ENCODE measurements around the gene CYP46A1. TPM values are rescaled to one million over a fixed set of nuclear protein-coding genes. Genes with fewer than 3 reads are reported as not detected.
"Not testable (repeated sequence)": the region's sequence is repeated elsewhere in the genome, so short reads cannot be mapped to it uniquely, and the experiment has no call there.

The CYP46A1 gene
- 0.52 and 1.3 TPM in 2 replicates for total RNA-seq (2014; rRNA removed; shearing (Covaris generic); ENCODE audit: low replicate concordance)

DNA sequence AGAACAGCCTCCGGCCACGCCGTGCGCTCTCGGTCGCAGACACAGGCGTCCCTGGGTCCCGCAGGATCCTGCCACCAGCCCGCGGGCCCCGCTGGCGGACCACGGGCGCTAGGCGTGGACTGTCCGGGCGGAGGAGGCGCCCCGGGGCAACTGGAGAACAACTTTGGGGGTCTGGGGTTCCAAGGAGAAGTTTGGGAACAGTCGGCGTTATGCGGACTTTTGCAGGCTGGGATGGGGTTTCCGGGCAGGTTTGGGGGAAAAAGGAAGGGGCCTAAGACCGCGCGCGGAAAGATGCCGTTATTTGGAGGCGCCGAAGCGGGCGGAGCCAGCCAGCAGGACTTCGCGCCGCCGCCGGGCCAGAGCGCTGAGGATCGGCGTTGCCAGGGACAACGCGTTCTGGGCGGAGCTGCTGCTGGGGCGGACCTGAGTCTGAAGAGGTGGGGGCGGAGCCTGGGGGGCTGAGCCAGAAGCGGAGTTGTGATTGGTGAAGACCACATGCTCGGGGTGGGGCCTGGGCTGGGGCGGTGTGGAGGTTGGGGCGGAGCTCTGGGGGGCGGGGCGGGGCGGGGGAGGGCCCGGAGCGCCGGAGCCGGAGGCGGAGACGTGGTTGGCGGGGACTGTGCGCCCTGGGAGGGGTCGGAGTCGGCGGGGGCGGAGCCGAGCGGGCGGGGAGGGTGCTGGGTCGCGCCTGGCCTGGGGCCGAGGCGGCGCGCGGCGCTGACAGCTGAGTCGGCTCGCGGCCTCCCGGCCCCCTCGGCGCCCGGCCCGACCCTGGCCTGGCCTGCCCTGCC lies at the start of gene CYP46A1:
CYP46A1 (plus strand) TSS at position 680 of the 791 bp plus-strand sequence. CDS start 120 bp downstream, outside the sequence.
- Histone ChIP-seq H3K9me2 (replicated peaks; ENCODE audit: insufficient read depth, low read length) (no peaks in the 10 kb centered on the region), H3K9me3 (ENCODE audit: low read length) (no peaks in the 10 kb centered on the region), H3K4me3 (ENCODE audit: low read length) (peak within 1 kb of the TSS; percentile 100), H3K4me1 (ENCODE audit: low read length) (peaks cover 22% of the 10 kb centered on the region), H2AFZ (ENCODE audit: low read length) (peak within 1 kb of the TSS; percentile 99), H3K27ac (ENCODE audit: low read length) (peak within 1 kb of the TSS; percentile 68), H3K36me3 (ENCODE audit: insufficient read depth, low read length) (no peaks in the 10 kb centered on the region), H3K9ac (ENCODE audit: low read length) (peak within 1 kb of the TSS; percentile 99), H3K4me2 (ENCODE audit: low read depth, low read length, poor library complexity, severe bottlenecking) (peak within 1 kb of the TSS; percentile 100), H3K27me3 (ENCODE audit: low read length) (no peaks in the 10 kb centered on the region), H3K79me2 (ENCODE audit: low read length) (no peaks in the 10 kb centered on the region), H4K20me1 (ENCODE audit: insufficient read depth, low read depth, low read length) (peaks cover 4% of the 10 kb centered on the region; the same call in 1 of the 2 replicates)
- peak; percentile 100 for DNase-seq

DNA sequence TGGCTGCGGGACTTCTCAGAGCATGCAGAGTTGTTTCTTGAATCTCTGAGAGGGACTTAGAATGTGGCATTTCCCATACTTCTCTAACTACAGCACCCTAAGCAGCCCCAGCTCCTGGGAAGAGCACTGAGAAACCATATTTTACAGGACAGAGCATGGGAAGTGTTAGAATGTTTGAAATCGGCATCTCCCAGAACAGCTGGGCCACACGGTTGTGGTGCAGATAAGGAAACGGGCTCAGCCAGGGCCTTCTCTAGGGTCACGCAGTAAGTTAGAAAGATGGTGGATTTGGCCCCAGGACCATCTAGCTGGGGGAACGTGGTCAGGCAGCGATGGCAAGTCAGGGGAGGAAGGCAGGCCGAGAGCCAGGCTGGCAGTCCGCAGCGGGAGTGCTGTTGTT lies 49.7 kb upstream of the CYP46A1 start:
- Histone ChIP-seq H3K27me3 (ENCODE audit: low read length) (no peaks in the 10 kb centered on the region), H3K9ac (ENCODE audit: low read length) (no peak overlapping the region), H3K4me3 (ENCODE audit: low read length) (no peak overlapping the region), H3K9me3 (ENCODE audit: low read length) (no peaks in the 10 kb centered on the region), H4K20me1 (ENCODE audit: insufficient read depth, low read depth, low read length) (no peaks in the 10 kb centered on the region), H3K36me3 (ENCODE audit: insufficient read depth, low read length) (no peaks in the 10 kb centered on the region), H3K4me1 (ENCODE audit: low read length) (peaks cover 44% of the 10 kb centered on the region), H3K79me2 (ENCODE audit: low read length) (no peaks in the 10 kb centered on the region), H3K9me2 (replicated peaks; ENCODE audit: insufficient read depth, low read length) (no peaks in the 10 kb centered on the region), H3K27ac (ENCODE audit: low read length) (peak overlapping the region; percentile 57), H3K4me2 (ENCODE audit: low read depth, low read length, poor library complexity, severe bottlenecking) (no peak overlapping the region), H2AFZ (ENCODE audit: low read length) (no peak overlapping the region)
- no peak for DNase-seq

DNA sequence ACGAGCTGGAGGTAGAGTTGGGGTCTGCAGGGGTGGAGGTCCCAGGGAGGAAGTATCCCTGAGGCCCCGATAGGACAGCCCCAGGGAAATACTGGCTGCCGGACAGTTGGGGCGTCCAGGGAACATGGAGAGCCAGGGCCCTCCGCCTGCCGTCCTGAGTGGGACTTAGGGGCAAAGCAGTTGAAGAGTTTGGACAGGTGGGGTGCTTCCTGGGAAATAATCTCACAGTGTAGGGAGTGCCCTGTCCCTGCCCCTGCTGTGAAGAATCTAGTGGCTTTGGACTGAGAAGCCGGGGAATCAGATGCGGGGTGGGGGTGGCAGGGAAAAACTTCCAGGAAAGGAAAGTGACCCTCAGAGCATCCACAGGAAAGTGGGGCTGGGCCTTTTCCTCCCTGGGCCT lies 49.0 kb upstream of the CYP46A1 start:
- H2AFZ ChIP-seq (ENCODE audit: low read length) = no peak overlapping the region
- H3K9me3 ChIP-seq (ENCODE audit: low read length) = no peaks in the 10 kb centered on the region
- no peak overlapping the region for H3K27ac ChIP-seq (ENCODE audit: low read length)
- no peak overlapping the region for H3K4me2 ChIP-seq (ENCODE audit: low read depth, low read length, poor library complexity, severe bottlenecking)
- H3K9ac ChIP-seq (ENCODE audit: low read length) = no peak overlapping the region
- no peaks in the 10 kb centered on the region for H3K27me3 ChIP-seq (ENCODE audit: low read length)
- H3K4me3 ChIP-seq (ENCODE audit: low read length) = no peak overlapping the region
- H4K20me1 ChIP-seq (ENCODE audit: insufficient read depth, low read depth, low read length) = no peaks in the 10 kb centered on the region
- DNase-seq = no peak
- no peaks in the 10 kb centered on the region for H3K9me2 ChIP-seq (replicated peaks; ENCODE audit: insufficient read depth, low read length)
- no peaks in the 10 kb centered on the region for H3K36me3 ChIP-seq (ENCODE audit: insufficient read depth, low read length)
- peaks cover 44% of the 10 kb centered on the region for H3K4me1 ChIP-seq (ENCODE audit: low read length)
- H3K79me2 ChIP-seq (ENCODE audit: low read length) = no peaks in the 10 kb centered on the region

DNA sequence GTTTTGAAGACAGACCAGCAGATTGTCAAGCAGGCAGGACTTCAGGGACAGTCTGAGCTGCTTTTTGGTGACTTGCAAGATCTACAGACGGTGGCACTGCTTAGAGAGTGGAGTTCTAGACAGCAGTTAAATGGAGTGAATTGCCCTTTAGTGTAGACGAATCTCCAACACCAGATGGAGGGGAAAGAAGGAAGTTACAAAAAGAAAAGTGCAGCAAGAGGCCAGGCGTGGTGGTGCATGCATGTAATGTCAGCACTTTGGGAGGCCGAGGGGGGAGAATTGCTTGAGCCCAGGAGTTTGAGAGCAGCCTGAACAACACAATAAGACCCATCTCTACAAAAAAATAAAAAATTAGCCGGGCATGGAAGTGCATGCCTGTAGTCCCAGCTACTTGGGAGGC lies 47.6 kb upstream of the CYP46A1 start:
- H3K79me2 ChIP-seq (ENCODE audit: low read length) = no peaks in the 10 kb centered on the region
- no peak overlapping the region for H3K4me2 ChIP-seq (ENCODE audit: low read depth, low read length, poor library complexity, severe bottlenecking)
- peak; percentile 70 for DNase-seq
- no peak overlapping the region for H3K4me3 ChIP-seq (ENCODE audit: low read length)
- peaks cover 44% of the 10 kb centered on the region for H3K4me1 ChIP-seq (ENCODE audit: low read length)
- no peaks in the 10 kb centered on the region for H3K9me3 ChIP-seq (ENCODE audit: low read length)
- no peaks in the 10 kb centered on the region for H3K36me3 ChIP-seq (ENCODE audit: insufficient read depth, low read length)
- H3K9ac ChIP-seq (ENCODE audit: low read length) = no peak overlapping the region
- no peaks in the 10 kb centered on the region for H4K20me1 ChIP-seq (ENCODE audit: insufficient read depth, low read depth, low read length)
- 0 out of 2 replicates have a peak overlapping the region, but pooled peaks have one; percentile 14 for H2AFZ ChIP-seq (ENCODE audit: low read length)
- H3K9me2 ChIP-seq (replicated peaks; ENCODE audit: insufficient read depth, low read length) = no peaks in the 10 kb centered on the region
- no peaks in the 10 kb centered on the region for H3K27me3 ChIP-seq (ENCODE audit: low read length)
- no peak overlapping the region for H3K27ac ChIP-seq (ENCODE audit: low read length)

DNA sequence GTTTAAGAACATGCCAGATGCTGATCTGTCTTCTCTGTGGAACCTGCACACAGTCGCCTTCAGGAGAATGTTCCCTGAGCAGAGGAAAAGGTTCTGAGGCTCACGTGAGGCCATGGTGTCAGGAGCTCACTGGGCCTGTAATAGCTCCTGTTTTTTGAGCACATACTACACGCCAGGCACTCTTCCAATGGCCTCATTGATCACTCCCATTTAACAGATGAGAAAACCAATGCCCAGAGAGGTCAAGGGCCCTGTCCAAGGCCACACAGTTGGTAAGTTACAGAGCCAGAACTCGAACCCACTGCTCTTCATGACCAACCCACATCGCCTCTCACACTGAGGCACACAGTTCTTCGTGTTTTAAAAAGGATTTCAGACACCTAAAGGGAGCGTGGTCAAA lies 46.5 kb upstream of the CYP46A1 start:
- no peak overlapping the region for H3K9ac ChIP-seq (ENCODE audit: low read length)
- no peak for DNase-seq
- H3K79me2 ChIP-seq (ENCODE audit: low read length) = no peaks in the 10 kb centered on the region
- H3K36me3 ChIP-seq (ENCODE audit: insufficient read depth, low read length) = no peaks in the 10 kb centered on the region
- no peak overlapping the region for H3K27ac ChIP-seq (ENCODE audit: low read length)
- H4K20me1 ChIP-seq (ENCODE audit: insufficient read depth, low read depth, low read length) = no peaks in the 10 kb centered on the region
- no peaks in the 10 kb centered on the region for H3K27me3 ChIP-seq (ENCODE audit: low read length)
- no peaks in the 10 kb centered on the region for H3K9me3 ChIP-seq (ENCODE audit: low read length)
- H3K4me1 ChIP-seq (ENCODE audit: low read length) = peaks cover 34% of the 10 kb centered on the region
- no peak overlapping the region for H3K4me2 ChIP-seq (ENCODE audit: low read depth, low read length, poor library complexity, severe bottlenecking)
- no peaks in the 10 kb centered on the region for H3K9me2 ChIP-seq (replicated peaks; ENCODE audit: insufficient read depth, low read length)
- H2AFZ ChIP-seq (ENCODE audit: low read length) = no peak overlapping the region
- no peak overlapping the region for H3K4me3 ChIP-seq (ENCODE audit: low read length)

DNA sequence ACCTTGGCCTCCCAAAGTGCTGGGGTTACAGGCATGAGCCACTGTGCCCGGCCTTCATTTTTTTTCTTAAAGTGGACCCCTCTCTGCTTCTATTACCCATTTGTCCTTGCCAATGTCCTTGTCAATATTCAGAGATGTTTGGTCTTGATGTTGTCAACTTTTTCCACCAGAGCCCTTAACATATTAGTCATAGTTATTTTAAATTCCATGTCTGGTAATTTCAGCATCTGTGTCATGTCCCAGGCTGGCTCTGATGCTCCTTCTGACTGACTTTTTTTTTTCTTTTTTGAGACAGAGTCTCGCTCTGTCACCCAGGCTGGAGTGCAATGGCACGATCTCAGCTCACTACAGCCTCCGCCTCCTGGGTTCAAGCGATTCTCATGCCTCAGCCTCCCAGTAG lies 41.3 kb upstream of the CYP46A1 start:
- not testable (repeated sequence) for H2AFZ ChIP-seq (ENCODE audit: low read length); H3K36me3 ChIP-seq (ENCODE audit: insufficient read depth, low read length); H3K9ac ChIP-seq (ENCODE audit: low read length); H3K4me1 ChIP-seq (ENCODE audit: low read length); H4K20me1 ChIP-seq (ENCODE audit: insufficient read depth, low read depth, low read length); H3K9me2 ChIP-seq (replicated peaks; ENCODE audit: insufficient read depth, low read length); H3K9me3 ChIP-seq (ENCODE audit: low read length); H3K27me3 ChIP-seq (ENCODE audit: low read length); H3K4me2 ChIP-seq (ENCODE audit: low read depth, low read length, poor library complexity, severe bottlenecking); H3K4me3 ChIP-seq (ENCODE audit: low read length); DNase-seq; H3K79me2 ChIP-seq (ENCODE audit: low read length); H3K27ac ChIP-seq (ENCODE audit: low read length)

DNA sequence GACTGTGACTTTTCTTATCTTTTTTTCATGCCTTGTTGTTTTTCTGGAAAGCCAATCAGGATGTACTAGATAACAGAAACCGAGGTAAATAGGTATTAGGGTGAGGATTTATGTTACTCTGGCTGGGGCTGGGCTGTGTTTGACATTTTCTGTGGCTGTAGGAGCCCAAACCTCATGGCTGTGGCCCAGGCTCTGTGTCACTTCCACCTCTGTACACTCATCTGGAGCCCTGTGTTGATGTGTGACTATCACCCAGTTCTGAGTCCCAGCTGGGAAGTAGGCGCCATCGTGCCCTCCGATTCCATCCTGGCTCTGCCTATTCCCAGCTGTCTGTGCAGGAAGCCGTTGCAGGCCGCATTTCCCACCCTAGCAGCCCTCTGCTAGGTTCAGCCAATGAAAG lies 40.8 kb upstream of the CYP46A1 start:
- no peak overlapping the region for H3K27ac ChIP-seq (ENCODE audit: low read length)
- H3K4me3 ChIP-seq (ENCODE audit: low read length) = no peak overlapping the region
- H3K27me3 ChIP-seq (ENCODE audit: low read length) = no peaks in the 10 kb centered on the region
- no peaks in the 10 kb centered on the region for H3K9me3 ChIP-seq (ENCODE audit: low read length)
- H3K36me3 ChIP-seq (ENCODE audit: insufficient read depth, low read length) = no peaks in the 10 kb centered on the region
- no peaks in the 10 kb centered on the region for H3K4me1 ChIP-seq (ENCODE audit: low read length)
- H3K79me2 ChIP-seq (ENCODE audit: low read length) = no peaks in the 10 kb centered on the region
- DNase-seq = no peak
- H3K9ac ChIP-seq (ENCODE audit: low read length) = no peak overlapping the region
- no peak overlapping the region for H2AFZ ChIP-seq (ENCODE audit: low read length)
- no peaks in the 10 kb centered on the region for H4K20me1 ChIP-seq (ENCODE audit: insufficient read depth, low read depth, low read length)
- H3K9me2 ChIP-seq (replicated peaks; ENCODE audit: insufficient read depth, low read length) = no peaks in the 10 kb centered on the region
- no peak overlapping the region for H3K4me2 ChIP-seq (ENCODE audit: low read depth, low read length, poor library complexity, severe bottlenecking)

DNA sequence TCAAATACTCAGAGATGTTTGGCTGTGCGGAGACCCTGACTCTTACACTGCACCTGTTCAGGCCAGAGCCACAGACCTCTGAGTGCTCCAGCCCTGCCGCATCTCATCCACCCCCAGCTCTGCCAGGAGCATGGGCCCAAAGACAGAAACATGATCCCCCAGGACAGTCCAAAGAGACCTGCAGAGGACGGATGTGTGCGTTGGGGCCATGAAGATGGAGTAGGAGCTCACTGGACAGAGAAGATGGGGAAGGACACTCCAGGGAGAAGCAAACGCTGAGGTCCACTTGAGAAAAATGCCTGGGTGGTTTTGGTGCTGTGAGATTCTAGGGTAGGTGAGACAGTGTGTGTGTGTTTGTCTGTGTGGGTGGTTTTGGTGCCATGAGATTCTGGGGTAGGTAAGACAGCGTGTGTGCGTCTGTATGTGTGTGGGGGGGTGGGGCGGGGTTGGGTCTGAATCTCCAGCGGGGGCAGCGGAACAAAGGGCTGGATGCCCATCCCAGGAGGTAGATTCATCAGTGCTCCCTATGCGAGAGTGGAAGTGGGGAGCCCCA lies 40.0 kb upstream of the CYP46A1 start:
- no peak overlapping the region for H3K9ac ChIP-seq (ENCODE audit: low read length)
- no peak overlapping the region for H3K4me3 ChIP-seq (ENCODE audit: low read length)
- no peak overlapping the region for H3K4me2 ChIP-seq (ENCODE audit: low read depth, low read length, poor library complexity, severe bottlenecking)
- H3K27ac ChIP-seq (ENCODE audit: low read length) = no peak overlapping the region
- no peaks in the 10 kb centered on the region for H3K79me2 ChIP-seq (ENCODE audit: low read length)
- no peak for DNase-seq
- H3K9me3 ChIP-seq (ENCODE audit: low read length) = no peaks in the 10 kb centered on the region
- no peak overlapping the region for H2AFZ ChIP-seq (ENCODE audit: low read length)
- no peaks in the 10 kb centered on the region for H3K27me3 ChIP-seq (ENCODE audit: low read length)
- peaks cover 2% of the 10 kb centered on the region; the same call in 1 of the 2 replicates for H4K20me1 ChIP-seq (ENCODE audit: insufficient read depth, low read depth, low read length)
- H3K36me3 ChIP-seq (ENCODE audit: insufficient read depth, low read length) = no peaks in the 10 kb centered on the region
- H3K4me1 ChIP-seq (ENCODE audit: low read length) = no peaks in the 10 kb centered on the region
- H3K9me2 ChIP-seq (replicated peaks; ENCODE audit: insufficient read depth, low read length) = no peaks in the 10 kb centered on the region
